GM21367 (cell line): ENCODE results near the gene RPL27A.

Experiments
- ATAC-seq: cut with Tn5 transposase; IDR thresholded peaks from one replicate; pipeline ENCODE4 v1.9.1; 2021; ENCODE audit not compliant: unreplicated experiment

RPL27A gene

GRCh38 chr11:8720352-8720751, 37.8 kb downstream of the RPL27A start:
- no peak for ATAC-seq

- no peak for ATAC-seq
These were observed 38.4 kb downstream of the RPL27A start for GRCh38 chr11:8720868-8721608.

DNA sequence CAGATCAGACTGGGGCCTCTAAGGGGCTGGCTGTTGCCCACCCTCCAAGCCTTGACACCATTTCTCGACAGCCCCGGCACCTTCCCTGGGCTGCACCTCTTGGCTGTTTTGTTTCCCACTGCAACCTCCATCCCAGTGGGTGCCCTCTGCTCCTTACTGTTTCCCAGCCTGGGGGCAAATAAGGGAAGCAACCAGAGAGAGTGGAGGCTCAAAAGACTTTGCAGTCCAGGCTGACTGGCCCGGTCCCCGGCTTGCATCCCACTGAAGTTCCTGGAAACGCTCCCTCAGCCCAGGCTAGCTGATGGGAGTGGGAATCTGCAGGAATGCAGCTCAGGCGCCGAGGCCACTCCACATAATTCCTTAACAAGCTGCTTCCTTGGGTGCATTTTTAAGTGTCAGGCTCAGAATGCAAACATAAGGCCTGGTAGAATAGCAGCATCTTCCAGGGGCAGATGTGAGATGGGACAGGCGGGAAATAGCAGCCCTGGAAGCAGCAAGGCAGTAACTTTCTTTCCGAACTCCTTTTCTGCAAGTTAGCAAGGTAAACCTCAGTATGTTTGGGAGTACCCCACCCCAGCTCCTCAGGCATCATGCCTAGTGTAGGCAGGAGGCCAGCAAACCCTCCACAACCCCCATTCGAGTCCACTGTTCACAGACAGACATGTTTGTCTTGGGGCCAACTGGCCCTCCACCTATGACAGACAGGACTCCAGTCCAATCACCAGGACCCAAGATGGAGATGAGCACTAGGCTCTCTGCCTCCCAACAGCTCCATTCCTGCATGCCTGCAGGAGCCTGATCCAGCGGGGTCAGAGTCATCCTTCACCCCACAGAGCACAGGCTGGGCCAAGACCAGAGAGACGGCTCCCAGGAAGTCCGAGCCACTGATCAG, 39.3 kb downstream of the RPL27A start:
- no peak for ATAC-seq

DNA sequence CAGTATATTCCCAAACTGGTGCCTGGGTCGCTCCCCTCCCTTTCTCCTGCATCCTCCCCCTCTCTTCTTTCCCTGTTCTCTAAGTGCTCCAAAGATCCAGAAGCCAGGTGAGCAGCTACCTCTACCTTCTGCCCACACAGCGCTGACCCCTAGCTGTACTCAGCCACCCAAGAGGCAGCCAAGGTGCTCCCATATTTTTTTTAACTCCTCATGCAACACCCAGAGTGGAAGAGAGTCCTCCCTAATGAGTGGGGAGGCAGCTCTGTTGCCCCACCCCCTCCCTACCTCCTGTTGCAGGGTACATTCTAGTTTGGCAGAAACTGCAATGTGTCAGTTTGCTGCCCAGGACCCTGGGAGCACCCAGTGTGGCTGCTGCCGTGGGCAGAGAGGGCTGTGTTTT, 40.2 kb downstream of the RPL27A start:
- ATAC-seq: no peak

- ATAC-seq: no peak
These were observed 41.1 kb downstream of the RPL27A start for GRCh38 chr11:8723711-8724110.

GRCh38 chr11:8724682-8725081, 42.1 kb downstream of the RPL27A start:
- ATAC-seq: no peak

DNA sequence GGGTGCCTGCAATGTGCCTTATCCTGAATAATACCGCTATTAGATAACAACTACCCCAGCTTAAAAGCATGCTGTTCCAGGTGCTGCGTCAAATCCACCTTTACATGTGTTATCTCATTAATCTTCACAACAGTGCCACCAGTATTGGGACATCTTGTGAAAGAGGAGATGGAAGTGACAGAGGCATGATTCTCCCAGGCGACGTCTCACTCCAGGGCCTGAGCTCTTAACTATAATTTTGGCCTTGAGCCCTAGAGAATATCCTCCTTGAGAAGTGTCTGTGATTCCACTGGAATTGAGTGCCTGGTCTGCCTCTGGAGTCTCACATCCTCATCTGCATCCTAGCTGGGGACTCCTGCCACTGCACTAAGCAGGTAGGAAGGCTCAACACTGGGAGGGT, 43.8 kb downstream of the RPL27A start:
- no peak for ATAC-seq

DNA sequence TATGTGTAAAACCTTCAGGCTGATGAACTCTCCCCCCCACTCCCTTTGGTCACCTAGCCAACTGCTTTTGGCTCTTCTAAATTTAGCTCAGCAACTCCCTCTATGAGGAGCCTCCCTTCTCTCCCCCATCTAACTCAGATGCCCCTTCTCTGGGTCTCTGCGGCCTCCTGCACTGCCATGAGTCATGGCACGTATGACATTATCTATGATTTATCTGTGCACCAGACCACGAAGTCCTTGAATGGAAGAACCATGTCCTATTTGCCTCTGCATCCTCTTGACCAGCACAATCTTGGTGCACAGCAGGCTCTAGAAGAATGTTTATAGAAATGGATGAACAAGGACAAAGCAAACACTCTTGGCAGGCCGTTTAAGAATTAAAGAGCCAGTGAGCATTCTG, 46.0 kb downstream of the RPL27A start:
- ATAC-seq: no peak

GRCh38 chr11:8729067-8729466, 46.5 kb downstream of the RPL27A start:
- no peak for ATAC-seq

- no peak for ATAC-seq
These were observed 47.5 kb downstream of the RPL27A start for GRCh38 chr11:8729837-8730696.

DNA sequence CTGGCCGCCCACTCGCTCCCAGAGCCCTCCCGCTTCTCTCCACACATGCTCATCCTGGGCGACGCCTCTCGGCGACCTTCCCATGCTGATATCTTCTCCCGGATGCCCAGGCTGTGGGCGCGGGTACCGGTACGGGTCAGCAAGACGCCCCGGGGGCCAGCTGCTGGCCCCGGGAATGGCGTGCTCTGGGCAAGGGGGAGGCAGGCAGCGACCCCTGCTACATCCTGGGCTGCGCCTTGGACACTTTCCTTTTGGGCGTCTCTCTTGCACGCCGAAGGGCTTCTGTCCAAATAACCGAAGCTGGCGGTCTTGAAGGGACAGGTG, 48.1 kb downstream of the RPL27A start:
- no peak for ATAC-seq

DNA sequence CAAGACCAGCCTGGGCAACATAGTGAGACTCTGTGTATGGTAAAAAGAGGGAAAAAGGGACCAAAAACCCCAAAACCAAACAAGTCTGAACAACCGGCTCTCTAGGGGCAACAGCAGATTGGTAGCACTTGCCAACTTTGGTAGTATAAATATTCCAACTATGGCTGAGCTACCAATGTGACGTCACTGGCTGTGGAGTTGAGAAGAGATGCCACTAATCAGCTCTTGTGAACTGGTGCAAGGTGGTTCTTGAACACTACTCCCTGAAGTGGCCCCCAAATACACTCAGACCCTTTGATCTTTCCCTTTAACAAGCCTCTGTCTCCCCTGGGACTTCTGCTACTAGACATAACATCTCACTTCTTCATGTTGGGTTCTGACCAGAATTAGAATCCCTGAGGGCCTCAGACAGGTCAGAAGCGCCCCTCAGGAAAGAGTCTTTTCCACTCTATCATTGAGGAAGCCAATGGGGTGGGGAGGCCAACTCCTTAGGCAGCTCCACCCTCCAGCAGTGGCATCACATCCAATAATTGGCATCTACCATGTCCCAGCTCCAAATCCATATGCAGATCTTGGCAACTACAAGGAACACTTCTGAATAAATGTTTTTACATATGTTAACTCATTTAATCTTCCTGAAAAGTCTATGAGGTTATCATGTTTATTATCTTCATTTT, 49.2 kb downstream of the RPL27A start:
- no peak for ATAC-seq

DNA sequence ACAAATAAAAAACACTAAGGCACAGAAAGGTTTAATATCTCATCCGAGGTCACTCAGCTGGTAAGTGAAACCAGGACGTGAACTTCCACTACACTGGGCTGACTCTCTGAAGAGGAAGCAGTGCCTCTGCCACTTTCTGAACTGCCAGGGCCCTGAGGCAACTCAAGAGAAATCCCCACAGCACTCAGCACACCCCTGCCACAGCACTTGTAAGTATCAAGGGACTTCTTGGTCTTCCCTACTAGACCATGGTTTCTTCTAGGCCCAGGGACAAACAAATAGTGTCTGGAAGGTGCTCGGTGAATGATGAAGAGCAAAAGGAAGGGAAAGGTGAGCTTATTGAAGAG, 49.7 kb downstream of the RPL27A start:
- ATAC-seq: peak; percentile 82

DNA sequence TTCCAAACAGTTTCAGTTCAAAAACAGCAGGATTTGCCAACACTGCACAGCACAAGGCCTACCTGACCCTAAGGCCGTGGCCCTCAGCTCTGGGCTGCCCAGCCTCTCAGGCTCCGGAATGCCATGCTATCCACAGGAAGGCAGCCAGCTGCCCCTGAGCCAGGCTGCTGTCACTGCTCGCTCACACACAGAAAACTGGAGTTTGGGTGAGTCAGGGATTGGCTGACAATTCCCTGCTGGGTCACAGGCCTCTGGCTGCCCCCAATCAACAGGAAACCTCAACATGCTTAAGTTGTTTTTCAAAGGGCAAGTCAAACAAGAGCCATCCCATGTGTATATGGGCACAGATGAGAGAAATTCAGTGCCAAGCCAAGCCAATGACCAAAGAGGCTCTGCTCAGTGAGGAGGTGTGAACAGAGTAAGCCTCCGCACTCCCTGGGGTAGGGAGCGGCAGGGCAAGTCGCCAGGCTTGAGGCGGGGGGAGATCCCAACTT, 50.2 kb downstream of the RPL27A start:
- ATAC-seq: no peak

DNA sequence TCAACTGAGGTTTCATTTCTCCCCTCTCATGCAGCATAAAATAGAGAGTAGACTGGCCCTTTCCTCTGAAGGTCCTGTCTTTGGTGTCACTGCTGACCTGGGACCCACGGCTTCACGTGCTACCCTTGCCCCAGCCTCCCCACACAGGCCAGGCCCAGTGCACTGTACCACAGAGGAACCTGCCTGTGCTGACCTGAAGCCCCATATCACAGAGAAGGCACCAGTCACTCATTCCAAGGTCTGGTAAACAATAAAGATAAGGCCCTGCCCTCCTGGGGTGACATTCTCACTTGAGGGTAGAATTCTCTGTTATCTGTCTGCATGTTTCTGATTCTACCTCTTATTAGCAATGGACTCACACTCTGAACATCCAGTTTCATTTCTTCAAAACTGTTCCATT, 51.3 kb downstream of the RPL27A start:
- ATAC-seq: no peak

DNA sequence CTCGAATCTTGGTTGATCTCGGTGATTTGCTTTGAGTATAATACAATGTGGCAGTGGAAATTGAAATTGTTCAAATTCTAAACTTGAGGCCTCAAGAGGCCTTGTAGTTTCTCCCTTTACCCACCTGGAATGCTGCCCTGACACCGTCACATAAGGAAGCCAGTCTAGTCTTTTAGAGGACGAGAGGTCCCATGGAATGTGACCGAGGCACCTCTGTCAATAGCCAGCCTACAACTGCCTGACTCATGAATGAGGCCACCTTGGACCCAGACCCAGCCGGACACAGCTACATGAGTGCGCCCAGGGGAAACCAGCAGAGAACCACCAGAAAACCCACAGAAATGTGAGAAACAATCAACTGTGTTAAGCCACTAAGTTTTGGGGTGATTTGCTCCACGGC, 52.5 kb downstream of the RPL27A start:
- ATAC-seq: no peak

- no peak for ATAC-seq
These were observed 56.8 kb downstream of the RPL27A start for GRCh38 chr11:8739309-8739793.
